Muscle of leg (tissue), 11 donors: ENCODE results near the gene SIMC1. TPM values are rescaled to one million over a fixed set of nuclear protein-coding genes. Genes with fewer than 3 reads are reported as not detected.

ENCODE experiments used
- DNase-seq: peaks from one replicate; pipeline ENCODE4 v3.0.0; 2013
- H3K27ac ChIP-seq: one replicate; pipeline ENCODE4 v1.5.1; 2013; ENCODE audit warnings: mild to moderate bottlenecking, low read length, control low read depth
- H3K27me3 ChIP-seq: one replicate; pipeline ENCODE4 v1.6.1; 2013; ENCODE audit warnings: low read length; ENCODE audit not compliant: control insufficient read depth, insufficient read depth
- H3K36me3 ChIP-seq: one replicate; pipeline ENCODE4 v1.6.1; 2013; ENCODE audit warnings: low read length; ENCODE audit not compliant: control insufficient read depth, insufficient read depth
- H3K4me1 ChIP-seq: one replicate; pipeline ENCODE4 v1.6.1; 2013; ENCODE audit warnings: low read length; ENCODE audit not compliant: control insufficient read depth, insufficient read depth
- H3K4me3 ChIP-seq: one replicate; pipeline ENCODE4 v1.5.1; 2013; ENCODE audit warnings: low read length, control low read depth
- H3K9me3 ChIP-seq: replicated peaks from 2 replicates; pipeline ENCODE4 v1.6.1; 2013; ENCODE audit warnings: low read depth, low read length; ENCODE audit not compliant: control insufficient read depth
- WGBS: methylation state at CpG from one replicate; pipeline ENCODE4 v1.1.5; 2013; ENCODE audit warnings: missing lambda C conversion rate; ENCODE audit not compliant: insufficient coverage; 5-methylcytosine and 5-hydroxymethylcytosine counted together
- polyA plus RNA-seq, 8 donors: library from polyadenylated mRNA; unstranded; fragments of 120-200 nt; gene quantifications; one replicate each; pipeline versions ENCODE4 v1.2.1 to v1.2.3, GENCODE V29; 2013; ENCODE audit warnings: inconsistent platforms in 1 of 8, low replicate concordance in 1 of 8; ENCODE audit not compliant: insufficient read length in 8 of 8, insufficient read depth in 1 of 8
- total RNA-seq: library from RNA; stranded (reverse); fragments of 120-200 nt; gene quantifications from one replicate; pipeline ENCODE4 v1.2.4, GENCODE V29; 2013

SIMC1 gene
- total and polyA plus RNA-seq, 9 donors: 11.8 to 20.9 (median 14.4) TPM

DNA sequence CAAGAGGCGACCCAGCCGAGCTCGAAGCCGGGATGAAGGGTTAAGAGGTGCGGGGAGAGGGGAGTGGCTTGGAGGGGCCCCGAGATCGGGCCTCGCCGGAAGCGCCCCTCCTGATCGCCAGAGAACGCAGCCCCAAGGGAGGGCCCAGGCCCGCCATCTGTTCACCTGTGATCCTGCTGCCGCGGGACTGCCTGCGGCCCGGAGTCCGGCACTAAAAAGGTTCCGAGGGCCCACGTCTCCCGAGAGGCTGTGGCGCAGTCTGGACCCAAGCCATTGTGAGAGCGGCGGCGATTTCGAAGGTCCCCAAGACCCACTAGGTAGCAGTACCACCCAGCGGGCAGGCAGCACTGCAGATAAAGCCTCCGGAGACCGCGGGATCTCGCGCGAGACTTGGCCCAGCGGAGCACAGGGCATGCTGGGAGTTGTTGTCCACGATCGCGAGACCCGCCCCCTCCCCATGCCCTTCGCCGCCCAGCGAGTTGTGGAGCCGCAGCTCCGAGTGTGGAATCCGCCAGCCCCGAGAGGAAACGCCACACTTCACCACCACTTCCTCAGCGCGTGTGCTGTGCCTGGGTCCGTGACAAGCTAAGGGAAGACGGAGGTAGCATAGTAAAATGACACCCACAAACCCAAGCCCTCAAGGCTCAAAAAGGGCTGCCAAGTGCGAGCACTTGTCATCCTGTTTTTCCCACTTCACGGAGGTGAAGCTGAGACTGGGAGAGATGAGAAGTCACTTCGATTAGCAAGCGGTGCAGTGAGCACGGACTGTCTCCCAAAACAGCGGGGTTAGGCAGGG lies 123.4 kb downstream of the SIMC1 start, which contains the start of gene KIAA1191:
TSS of gene KIAA1191 (minus strand) at position 328 of the 796 bp plus-strand sequence. CDS start 2,256 bp downstream, outside the sequence.
- peak within 1 kb of the TSS; percentile 72 for H3K27ac ChIP-seq
- peak within 1 kb of the TSS; percentile 99 for H3K4me3 ChIP-seq
- WGBS: under 1% methylated on average over 41 of the region's 56 CpGs
- H3K4me1 ChIP-seq: peaks cover 21% of the 10 kb centered on the region
- H3K9me3 ChIP-seq: no peaks in the 10 kb centered on the region
- no peaks in the 10 kb centered on the region for H3K27me3 ChIP-seq
- H3K36me3 ChIP-seq: peaks cover 12% of the 10 kb centered on the region
- peak; percentile 96 for DNase-seq

GRCh38 chr5:176362233-176362490 lies 123.9 kb downstream of the SIMC1 start:
- WGBS: no CpG with 5 or more reads among the region's 8 CpGs
- H3K4me1 ChIP-seq: peaks cover 22% of the 10 kb centered on the region
- H3K36me3 ChIP-seq: peaks cover 12% of the 10 kb centered on the region
- no peak for DNase-seq
- no peaks in the 10 kb centered on the region for H3K9me3 ChIP-seq
- H3K4me3 ChIP-seq: peak overlapping the region; percentile 99
- no peaks in the 10 kb centered on the region for H3K27me3 ChIP-seq
- no peak overlapping the region for H3K27ac ChIP-seq

DNA sequence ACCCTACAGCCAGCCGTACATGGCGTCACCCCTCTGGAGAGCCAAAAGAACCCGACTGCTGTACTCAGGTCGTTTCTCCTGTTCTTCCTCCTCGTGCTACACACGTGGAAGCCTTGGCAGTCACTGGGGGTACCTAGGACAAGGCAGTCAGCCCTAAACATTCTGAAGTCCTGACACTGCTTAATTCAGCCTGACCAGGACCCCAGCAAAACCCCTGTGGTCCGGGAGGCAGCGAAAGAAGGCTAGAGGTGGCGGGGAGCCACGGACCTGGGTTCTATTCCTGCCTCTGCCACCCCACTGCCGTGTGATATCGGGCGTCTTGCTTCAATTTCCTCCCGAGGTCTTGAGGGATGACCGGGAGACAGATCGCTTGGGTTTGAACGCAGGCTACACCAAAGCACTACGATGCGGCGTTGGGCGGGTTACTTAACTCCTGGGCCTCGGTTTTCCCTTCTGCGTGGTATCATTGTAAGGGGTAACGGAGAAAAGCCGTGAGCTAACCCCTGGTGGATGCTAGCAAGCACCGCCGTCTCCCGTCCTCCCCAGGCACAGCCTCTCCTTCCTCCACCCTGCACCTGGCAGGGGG lies 126.6 kb downstream of the SIMC1 start:
- WGBS: 9% methylated on average over 14 of the region's 28 CpGs
- H3K4me3 ChIP-seq: peak overlapping the region; percentile 53
- peaks cover 30% of the 10 kb centered on the region for H3K36me3 ChIP-seq
- peaks cover 22% of the 10 kb centered on the region for H3K4me1 ChIP-seq
- no peak for DNase-seq
- H3K27me3 ChIP-seq: no peaks in the 10 kb centered on the region
- no peaks in the 10 kb centered on the region for H3K9me3 ChIP-seq
- H3K27ac ChIP-seq: no peak overlapping the region

DNA sequence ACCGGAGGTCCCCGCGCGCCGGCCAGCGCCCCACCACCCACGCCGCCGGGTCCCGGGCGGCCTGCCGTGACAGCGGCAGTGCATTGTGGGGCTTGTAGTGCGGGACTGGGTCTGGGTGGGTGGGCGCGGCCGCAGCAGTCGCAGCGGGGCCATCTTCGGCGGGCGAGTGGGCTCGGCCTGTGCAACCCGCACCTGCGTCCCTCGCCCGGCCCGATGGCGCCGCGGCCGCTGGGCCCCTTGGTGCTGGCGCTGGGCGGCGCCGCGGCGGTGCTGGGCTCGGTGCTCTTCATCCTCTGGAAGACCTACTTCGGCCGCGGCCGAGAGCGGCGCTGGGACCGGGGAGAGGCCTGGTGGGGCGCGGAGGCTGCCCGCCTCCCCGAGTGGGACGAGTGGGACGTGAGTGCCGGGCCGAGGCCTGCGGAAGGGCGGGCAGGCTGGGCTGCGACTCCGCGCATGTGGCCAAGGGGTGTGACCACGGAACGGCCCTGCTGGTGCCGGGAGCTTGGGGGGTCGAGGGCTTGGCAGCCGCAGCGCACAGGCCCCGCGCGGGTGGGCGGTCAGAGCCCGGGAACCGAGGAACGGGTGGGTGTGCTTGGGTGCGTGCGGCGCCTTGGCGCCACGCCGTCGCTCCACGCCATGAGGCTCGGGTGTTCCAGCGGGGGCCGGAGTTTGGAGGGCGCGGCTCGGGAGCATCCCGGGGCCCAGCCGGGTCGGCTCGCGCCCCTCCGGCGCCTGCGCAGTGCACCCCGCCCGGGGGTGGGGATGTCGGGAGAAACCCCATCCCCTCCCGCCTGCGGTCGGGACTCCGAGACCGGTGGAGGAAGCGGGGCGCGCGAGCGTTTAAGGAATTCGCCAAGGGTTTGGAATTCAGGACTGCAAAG lies 127.4 kb downstream of the SIMC1 start, which contains the start of gene ARL10:
TSS of gene ARL10 (plus strand) at position 137 of the 881 bp plus-strand sequence. CDS start at position 214, 77 bp downstream.
- under 1% methylated on average over 107 of the region's 108 CpGs for WGBS
- peak; percentile 69 for DNase-seq
- peak within 1 kb of the TSS; percentile 53 for H3K4me3 ChIP-seq
- H3K27ac ChIP-seq: no peak within 1 kb of the TSS
- H3K9me3 ChIP-seq: no peaks in the 10 kb centered on the region
- H3K27me3 ChIP-seq: no peaks in the 10 kb centered on the region
- peaks cover 35% of the 10 kb centered on the region for H3K36me3 ChIP-seq
- peaks cover 18% of the 10 kb centered on the region for H3K4me1 ChIP-seq

GRCh38 chr5:176366232-176366894 lies 128.1 kb downstream of the SIMC1 start:
- Histone ChIP-seq H3K9me3 (no peaks in the 10 kb centered on the region), H3K36me3 (peaks cover 39% of the 10 kb centered on the region), H3K27me3 (no peaks in the 10 kb centered on the region), H3K4me1 (peaks cover 15% of the 10 kb centered on the region), H3K27ac (no peak overlapping the region), H3K4me3 (peak overlapping the region; percentile 53)
- no peak for DNase-seq
- WGBS: 23% methylated on average over 36 of the region's 38 CpGs

DNA sequence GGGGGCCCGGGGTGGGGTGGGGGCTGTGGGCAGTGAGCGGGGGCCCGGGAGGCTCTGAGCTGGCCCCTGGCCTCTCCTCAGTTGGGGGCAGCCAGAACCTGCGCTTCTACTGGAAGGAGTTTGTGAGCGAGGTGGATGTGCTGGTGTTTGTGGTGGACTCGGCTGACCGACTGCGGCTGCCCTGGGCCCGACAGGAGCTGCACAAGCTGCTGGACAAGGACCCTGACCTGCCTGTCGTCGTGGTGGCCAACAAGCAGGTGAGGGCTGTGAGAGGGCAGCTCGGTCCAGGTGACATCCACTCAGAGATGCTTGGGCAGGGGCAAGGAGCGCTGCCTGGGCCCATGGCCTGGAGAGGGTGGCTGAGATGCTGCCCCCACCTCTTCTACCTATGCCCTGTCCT lies 130.5 kb downstream of the SIMC1 start:
- Histone ChIP-seq H3K4me3 (no peak overlapping the region), H3K4me1 (peaks cover 10% of the 10 kb centered on the region), H3K27ac (no peak overlapping the region), H3K36me3 (peaks cover 50% of the 10 kb centered on the region), H3K27me3 (no peaks in the 10 kb centered on the region), H3K9me3 (no peaks in the 10 kb centered on the region)
- DNase-seq: no peak
- 93% methylated on average over 9 of the region's 13 CpGs for WGBS

DNA sequence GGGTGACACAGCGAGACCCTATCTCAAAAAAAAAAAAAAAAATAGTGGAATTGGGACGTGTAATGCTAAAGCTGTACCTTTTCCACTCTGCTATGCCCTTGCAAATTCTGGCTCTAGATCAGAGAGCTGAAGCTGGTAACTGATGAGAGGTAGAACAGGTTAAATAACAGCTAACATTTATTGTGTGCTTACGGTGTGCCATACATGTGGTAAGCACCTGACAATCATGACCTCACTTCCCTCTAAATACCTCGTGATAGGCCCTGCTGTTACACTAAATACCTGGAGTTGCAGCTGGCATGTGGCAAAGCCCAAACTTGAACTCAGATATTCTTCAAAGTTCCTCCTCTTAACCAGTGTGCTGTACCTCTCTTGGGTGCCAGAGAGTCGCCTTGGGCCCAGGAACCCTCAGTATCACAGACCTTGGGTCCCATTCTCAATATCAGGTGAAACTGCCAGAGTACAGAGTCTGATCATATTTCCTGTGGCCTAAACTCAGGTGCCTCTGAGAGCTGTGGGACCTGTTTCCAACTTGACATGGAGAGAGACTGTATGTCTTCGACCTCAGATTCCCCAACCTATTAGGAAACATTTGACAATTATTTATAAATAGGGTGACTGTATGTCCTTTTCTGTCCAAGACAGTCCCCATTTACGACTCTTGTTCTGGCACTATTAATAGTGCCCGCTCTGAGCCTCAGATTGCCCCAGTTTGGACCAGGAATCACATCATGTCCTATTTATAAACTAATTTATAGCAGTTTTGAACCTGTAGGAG lies 131.9 kb downstream of the SIMC1 start:
- Histone ChIP-seq H3K4me1 (peaks cover 7% of the 10 kb centered on the region), H3K27me3 (no peaks in the 10 kb centered on the region), H3K4me3 (no peak overlapping the region), H3K27ac (no peak overlapping the region), H3K9me3 (no peaks in the 10 kb centered on the region), H3K36me3 (peaks cover 50% of the 10 kb centered on the region)
- no peak for DNase-seq
- WGBS: 100% methylated on average over 1 of the region's 8 CpGs

DNA sequence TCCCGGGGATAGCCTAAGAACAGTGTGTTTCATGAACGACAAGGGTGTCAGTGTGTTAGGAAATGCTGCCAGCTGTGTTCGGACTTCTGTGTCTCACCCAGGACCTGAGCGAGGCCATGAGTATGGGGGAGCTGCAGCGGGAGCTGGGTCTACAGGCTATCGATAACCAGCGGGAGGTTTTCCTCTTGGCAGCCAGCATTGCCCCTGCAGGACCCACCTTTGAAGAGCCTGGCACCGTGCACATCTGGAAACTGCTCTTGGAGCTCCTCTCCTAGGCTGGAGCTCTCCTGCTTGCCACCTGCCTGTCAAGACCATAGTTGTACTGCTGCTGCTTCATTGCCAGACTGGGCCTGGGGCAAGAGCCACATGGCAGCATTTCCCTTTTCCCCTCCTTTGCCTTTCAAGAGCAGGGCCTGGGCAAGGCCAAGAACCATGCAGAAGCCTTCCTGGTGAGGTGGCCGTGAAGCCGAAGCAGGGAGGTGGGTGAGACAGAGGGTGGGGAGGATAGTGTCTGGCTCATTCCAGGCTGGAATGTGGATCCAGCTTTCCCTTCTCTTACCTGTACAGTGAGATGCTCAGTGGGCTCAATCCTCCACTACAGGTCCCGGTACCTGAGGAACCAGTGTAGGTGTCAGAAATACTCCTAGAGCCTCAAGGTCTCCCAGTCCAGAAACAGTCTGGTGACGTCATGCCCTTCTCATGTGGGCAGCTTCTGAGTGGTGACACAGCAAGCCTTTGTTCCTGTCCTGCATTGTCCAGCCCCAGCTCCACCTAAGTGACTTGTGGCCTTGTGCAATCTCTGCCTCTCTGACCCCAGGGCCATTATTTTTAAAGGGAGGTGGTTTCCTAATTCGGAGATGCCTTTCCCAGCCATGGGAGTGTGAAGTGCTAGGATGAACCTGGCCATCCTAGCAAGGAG lies 133.7 kb downstream of the SIMC1 start:
- Histone ChIP-seq H3K9me3 (no peaks in the 10 kb centered on the region), H3K36me3 (peaks cover 50% of the 10 kb centered on the region), H3K4me1 (no peaks in the 10 kb centered on the region), H3K4me3 (no peak overlapping the region), H3K27ac (no peak overlapping the region), H3K27me3 (no peaks in the 10 kb centered on the region)
- no peak for DNase-seq
- WGBS: 92% methylated on average over 10 of the region's 13 CpGs
